Psoas muscle (tissue), 8 donors: ENCODE data around the gene CLIP3. TPM values are rescaled to one million over a fixed set of nuclear protein-coding genes. Genes with fewer than 3 reads are reported as not detected.
"Not testable (repeated sequence)": the region's sequence is repeated elsewhere in the genome, so short reads cannot be mapped to it uniquely, and the experiment has no call there.

Source experiments
- ATAC-seq, 4 donors: fragments of 200-7000 bp; cut with Tn5 transposase; one replicate each; pipeline ENCODE4 v1.9.1; 2020; ENCODE audit warnings: moderate library complexity in 3 of 4, mild to moderate bottlenecking in 2 of 4
- DNase-seq, 2 donors: peaks; one replicate each; pipeline ENCODE4 v3.0.0-alpha.2; 2020
- H3K27ac ChIP-seq: fragments of 200-600 bp; one replicate; pipeline ENCODE4 v1.8.0; 2022
- H3K27me3 ChIP-seq, 3 donors: fragments of 200-600 bp in 1 of 3; one replicate each; pipeline versions ENCODE4 v1.6.1 to v1.8.0; 2013 to 2022; ENCODE audit warnings: low read length in 2 of 3, mild to moderate bottlenecking in 2 of 3, moderate library complexity in 1 of 3; ENCODE audit not compliant: insufficient read depth in 3 of 3
- H3K36me3 ChIP-seq, 2 donors: fragments of 200-600 bp in 1 of 2; one replicate each; pipeline versions ENCODE4 v1.6.1 to v1.8.0; 2013 to 2022; ENCODE audit warnings: low read depth in 1 of 2, mild to moderate bottlenecking in 1 of 2, moderate library complexity in 1 of 2; ENCODE audit not compliant: insufficient read depth in 1 of 2
- H3K4me1 ChIP-seq: fragments of 200-600 bp; one replicate; pipeline ENCODE4 v1.8.0; 2022
- H3K4me3 ChIP-seq: fragments of 200-600 bp; one replicate; pipeline ENCODE4 v1.8.0; 2022; ENCODE audit warnings: mild to moderate bottlenecking
- H3K9me3 ChIP-seq: fragments of 200-600 bp; one replicate; pipeline ENCODE4 v1.8.0; 2022
- WGBS, 3 donors: extraction: QIAGEN DNeasy Blood & Tissue Kit; methylation state at CpG; one replicate each; pipeline versions ENCODE4 v1.1.6 to v1.1.7; 2013; 5-methylcytosine and 5-hydroxymethylcytosine counted together
- intact Hi-C, 2 donors: fragments of 100-400 bp; cut with DNase I; formaldehyde crosslinking; loops; one replicate each; pipeline versions ENCODE4 v1.11.0 to v1.14.2; 2022
- polyA plus RNA-seq, 3 donors: library from polyadenylated mRNA; stranded (reverse); fragments of 200-250 nt; gene quantifications; one replicate each; pipeline ENCODE4 v1.2.3, GENCODE V29; 2013
- total RNA-seq, 4 donors: library from RNA; stranded (reverse); fragmentation: NEBNext Ultra II Directional in 2 of 4; extraction: Animal tissue kit (Norgen Biotek cat#: 25700) in 2 of 4; gene quantifications; one replicate each; pipeline versions ENCODE4 v1.2.1 to v1.2.4, GENCODE V29; 2021 to 2023
- TF ChIP-seq, protein P1 (sequence below): fragments of 200-600 bp; IDR thresholded peaks from one replicate; pipeline ENCODE4 v1.8.0; 2022; ENCODE audit warnings: antibody characterized with exemption
- donor health status: healthy with polysubstance abuse.
- donor health status: DM: no; HTN: no; CAD: no; lungs with moderate emphysema.
- donor health status: Bipolar disorder and iron deficiency.
- donor health status: healthy.
- donor health status: DM: yes; HTN: yes; CAD: no.
- donor health status: DM: no; HTN: no; CAD: no.
- donor health status: DM: no; HTN: no; CAD: no.
- donor health status: DM: yes; HTN: yes; CAD: no.

CLIP3 gene
- total and polyA plus RNA-seq, 7 donors: 0.51 to 3.9 (median 1.2) TPM

GRCh38 chr19:35986664-35987570 is 45.8 kb downstream of the CLIP3 start:
- no peaks in the 10 kb centered on the region for H3K4me1 ChIP-seq
- WGBS, 3 donors: 7 to 9% (median 8%) methylated on average over 51 to 54 of the region's 54 CpGs
- DNase-seq (peak; percentile 48 to 62), ATAC-seq (no peak)
- H3K27me3 ChIP-seq: peaks cover 0 to 26% (median 12%) of the 10 kb centered on the region in 3 donors
- H3K9me3 ChIP-seq: peaks cover 2% of the 10 kb centered on the region
- peak overlapping the region; percentile 38 for H3K4me3 ChIP-seq
- TF ChIP-seq, protein P1, sequence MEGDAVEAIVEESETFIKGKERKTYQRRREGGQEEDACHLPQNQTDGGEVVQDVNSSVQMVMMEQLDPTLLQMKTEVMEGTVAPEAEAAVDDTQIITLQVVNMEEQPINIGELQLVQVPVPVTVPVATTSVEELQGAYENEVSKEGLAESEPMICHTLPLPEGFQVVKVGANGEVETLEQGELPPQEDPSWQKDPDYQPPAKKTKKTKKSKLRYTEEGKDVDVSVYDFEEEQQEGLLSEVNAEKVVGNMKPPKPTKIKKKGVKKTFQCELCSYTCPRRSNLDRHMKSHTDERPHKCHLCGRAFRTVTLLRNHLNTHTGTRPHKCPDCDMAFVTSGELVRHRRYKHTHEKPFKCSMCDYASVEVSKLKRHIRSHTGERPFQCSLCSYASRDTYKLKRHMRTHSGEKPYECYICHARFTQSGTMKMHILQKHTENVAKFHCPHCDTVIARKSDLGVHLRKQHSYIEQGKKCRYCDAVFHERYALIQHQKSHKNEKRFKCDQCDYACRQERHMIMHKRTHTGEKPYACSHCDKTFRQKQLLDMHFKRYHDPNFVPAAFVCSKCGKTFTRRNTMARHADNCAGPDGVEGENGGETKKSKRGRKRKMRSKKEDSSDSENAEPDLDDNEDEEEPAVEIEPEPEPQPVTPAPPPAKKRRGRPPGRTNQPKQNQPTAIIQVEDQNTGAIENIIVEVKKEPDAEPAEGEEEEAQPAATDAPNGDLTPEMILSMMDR: no peak
- no peaks in the 10 kb centered on the region for H3K36me3 ChIP-seq
- intact Hi-C loops: no loop called here
- H3K27ac ChIP-seq: no peak overlapping the region

DNA sequence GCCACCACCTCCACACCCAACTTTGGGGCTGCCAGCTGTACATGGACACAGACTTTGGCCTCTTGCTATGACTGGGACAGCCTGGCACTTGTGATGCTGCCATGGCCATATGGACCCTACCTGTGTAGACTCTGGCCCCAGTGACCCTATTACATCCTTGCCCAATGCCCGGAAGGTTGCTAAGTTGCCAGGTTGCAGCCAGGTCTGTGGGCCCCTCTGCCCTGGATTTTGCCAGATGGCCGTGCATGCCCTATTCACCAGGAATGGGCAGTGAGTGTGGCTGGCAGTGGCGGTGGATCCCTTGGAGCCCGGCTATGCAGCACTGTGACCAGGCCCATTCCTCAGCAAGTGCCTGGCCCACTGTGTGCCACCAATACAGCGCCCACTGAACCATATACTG is 46.6 kb downstream of the CLIP3 start:
- no peaks in the 10 kb centered on the region for H3K36me3 ChIP-seq
- no peak overlapping the region for H3K4me3 ChIP-seq
- TF ChIP-seq, protein P1: no peak
- ATAC-seq (no peak), DNase-seq (no peak)
- intact Hi-C loops: no loop called here
- H3K27me3 ChIP-seq: peaks cover 0 to 26% (median 12%) of the 10 kb centered on the region in 3 donors
- H3K9me3 ChIP-seq: peaks cover 2% of the 10 kb centered on the region
- H3K4me1 ChIP-seq: no peaks in the 10 kb centered on the region
- 81 to 92% (median 87%) methylated on average over 5 of the region's 5 CpGs for WGBS, 3 donors
- no peak overlapping the region for H3K27ac ChIP-seq

DNA sequence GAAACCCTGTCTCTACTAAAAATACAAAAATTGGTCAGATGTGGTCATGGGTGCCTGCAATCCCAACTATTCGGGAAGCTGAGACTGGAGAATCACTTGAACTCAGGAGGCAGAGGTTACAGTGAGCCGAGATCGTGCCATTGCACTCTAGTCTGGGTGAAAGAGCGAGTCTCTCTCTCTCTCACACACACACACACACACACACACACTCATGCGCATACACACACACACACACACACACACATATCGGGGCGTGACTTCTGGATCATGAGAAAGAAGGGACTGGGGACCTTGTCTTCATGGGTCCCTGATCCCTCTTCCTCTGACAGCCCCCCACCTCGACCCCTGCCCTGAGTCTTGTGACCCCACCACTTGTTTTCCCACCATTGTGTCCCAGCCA is 49.5 kb downstream of the CLIP3 start:
- ATAC-seq (no peak), DNase-seq (no peak)
- H3K4me1 ChIP-seq: no peaks in the 10 kb centered on the region
- no peak overlapping the region for H3K27ac ChIP-seq
- whole genome bisulfite sequencing, 3 donors: 72 to 75% (median 74%) methylated on average over 8 of the region's 8 CpGs
- peaks cover 0 to 39% (median 21%) of the 10 kb centered on the region in 3 donors for H3K27me3 ChIP-seq
- H3K9me3 ChIP-seq: no peaks in the 10 kb centered on the region
- no peaks in the 10 kb centered on the region for H3K36me3 ChIP-seq
- H3K4me3 ChIP-seq: no peak overlapping the region
- intact Hi-C loops: no loop called here
- TF ChIP-seq, protein P1: no peak

- H3K36me3 ChIP-seq, H3K9me3 ChIP-seq, ATAC-seq, H3K4me3 ChIP-seq, H3K27ac ChIP-seq, H3K4me1 ChIP-seq, intact Hi-C loops, DNase-seq: not testable (repeated sequence)
- H3K27me3 ChIP-seq: peaks cover 0 to 31% (median 19%) of the 10 kb centered on the region in 3 donors
- WGBS, 3 donors: 73 to 86% (median 79%) methylated on average over 4 of the region's 4 CpGs
These were observed 51.7 kb downstream of the CLIP3 start for GRCh38 chr19:35980997-35981396.

GRCh38 chr19:35978832-35979365 is 53.8 kb downstream of the CLIP3 start:
- peaks cover 0 to 17% (median 14%) of the 10 kb centered on the region in 3 donors for H3K27me3 ChIP-seq
- no peaks in the 10 kb centered on the region for H3K4me1 ChIP-seq
- no peak overlapping the region for H3K4me3 ChIP-seq
- no peaks in the 10 kb centered on the region for H3K9me3 ChIP-seq
- intact Hi-C loops: no loop called here
- ATAC-seq: no peak
- WGBS, 3 donors: 51 to 57% (median 52%) methylated on average over 20 of the region's 20 CpGs
- TF ChIP-seq, protein P1: no peak
- DNase-seq: no peak
- H3K27ac ChIP-seq: no peak overlapping the region
- H3K36me3 ChIP-seq: no peaks in the 10 kb centered on the region
